HG03025 (cell line): Measurements from ENCODE around the gene MSH4.
"Not testable (repeated sequence)": the region's sequence is repeated elsewhere in the genome, so short reads cannot be mapped to it uniquely, and the experiment has no call there.

Experiments used
- ATAC-seq: cut with Tn5 transposase; IDR thresholded peaks from one replicate; pipeline ENCODE4 v1.9.1; 2021; ENCODE audit warnings: mild to moderate bottlenecking, moderate library complexity; ENCODE audit not compliant: unreplicated experiment, low FRiP score

The MSH4 gene

DNA sequence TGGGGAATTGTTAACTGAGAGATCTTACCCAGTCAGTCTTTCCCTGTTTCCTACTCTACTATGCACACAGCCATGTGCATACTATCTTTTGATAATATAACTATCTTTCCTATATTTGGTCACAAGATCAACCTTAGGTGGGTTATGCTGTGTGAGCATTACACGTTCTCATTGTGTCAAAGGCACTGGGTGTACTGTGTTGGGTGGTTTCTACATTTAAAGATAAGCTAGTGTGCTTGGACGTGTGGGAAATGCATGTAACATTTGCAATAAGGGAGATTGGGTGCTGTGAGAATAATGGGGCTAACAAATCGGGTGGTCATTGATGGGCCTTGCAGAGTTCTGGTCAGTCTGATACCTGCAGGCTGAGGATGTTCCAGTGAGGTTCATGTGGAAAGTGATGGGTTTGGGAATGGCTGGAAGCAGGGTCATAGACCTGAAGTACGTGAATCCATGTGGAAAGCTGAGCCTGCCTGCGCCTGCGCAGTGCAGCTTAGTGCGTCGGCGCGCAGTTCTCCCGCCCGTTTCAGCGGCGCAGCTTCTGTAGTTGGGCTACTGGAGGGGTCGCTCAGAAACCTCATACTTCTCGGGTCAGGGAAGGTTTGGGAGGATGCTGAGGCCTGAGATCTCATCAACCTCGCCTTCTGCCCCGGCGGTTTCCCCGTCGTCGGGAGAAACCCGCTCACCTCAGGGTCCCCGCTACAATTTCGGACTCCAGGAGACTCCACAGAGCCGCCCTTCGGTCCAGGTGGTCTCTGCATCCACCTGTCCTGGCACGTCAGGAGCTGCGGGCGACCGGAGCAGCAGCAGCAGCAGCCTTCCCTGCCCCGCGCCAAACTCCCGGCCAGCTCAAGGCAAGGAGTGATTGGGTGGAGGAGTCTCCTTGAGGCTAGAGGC, at the start of gene MSH4:
Gene MSH4 (plus strand): TSS at position 507 of the 897 bp plus-strand sequence. CDS start 104 bp downstream, at position 611.
- no peak for ATAC-seq

- not testable (repeated sequence) for ATAC-seq
These were observed 39.5 kb upstream of the MSH4 start for GRCh38 chr1:75757210-75757609.

DNA sequence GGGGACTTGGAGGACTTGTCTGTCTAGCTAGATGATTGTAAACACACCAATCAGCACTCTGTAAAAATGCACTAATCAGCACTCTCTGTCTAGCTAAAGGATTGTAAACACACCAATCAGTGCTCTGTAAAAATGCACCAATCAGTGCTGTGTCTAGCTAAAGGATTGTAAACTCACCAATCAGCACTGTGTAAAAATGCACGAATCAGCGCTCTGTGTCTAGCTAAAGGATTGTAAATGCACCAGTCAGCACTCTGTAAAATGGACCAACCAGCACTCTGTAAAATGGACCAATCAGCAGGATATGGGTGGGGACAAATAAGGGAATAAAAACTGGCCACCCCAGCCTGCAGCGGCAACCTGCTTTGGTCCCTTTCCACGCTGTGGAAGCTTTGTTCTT, 38.1 kb upstream of the MSH4 start:
- not testable (repeated sequence) for ATAC-seq

GRCh38 chr1:75764057-75764655, 32.5 kb upstream of the MSH4 start:
- ATAC-seq, result no peak

GRCh38 chr1:75765697-75766355, 30.9 kb upstream of the MSH4 start:
- ATAC-seq, result no peak

DNA sequence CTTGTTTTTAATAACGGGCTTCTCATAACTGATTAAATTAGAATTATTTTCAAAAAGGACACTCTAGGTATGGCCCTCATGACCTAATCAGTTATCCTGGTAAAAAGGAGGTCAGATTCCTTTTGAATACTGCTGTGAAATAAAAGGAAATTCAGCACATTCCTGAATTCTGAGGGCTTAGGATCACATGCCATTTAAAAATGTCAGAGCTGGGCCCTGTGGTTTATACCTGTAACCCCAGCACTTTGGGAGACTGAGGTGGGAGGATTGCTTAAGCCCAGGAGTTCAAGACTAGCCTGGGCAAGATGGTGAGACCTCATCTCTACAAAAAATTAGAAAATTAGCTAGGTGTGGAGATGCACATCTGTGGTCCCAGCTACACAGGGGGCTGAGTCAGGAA, 28.7 kb upstream of the MSH4 start:
- ATAC-seq, result no peak

GRCh38 chr1:75770761-75771160, 25.9 kb upstream of the MSH4 start:
- no peak for ATAC-seq

DNA sequence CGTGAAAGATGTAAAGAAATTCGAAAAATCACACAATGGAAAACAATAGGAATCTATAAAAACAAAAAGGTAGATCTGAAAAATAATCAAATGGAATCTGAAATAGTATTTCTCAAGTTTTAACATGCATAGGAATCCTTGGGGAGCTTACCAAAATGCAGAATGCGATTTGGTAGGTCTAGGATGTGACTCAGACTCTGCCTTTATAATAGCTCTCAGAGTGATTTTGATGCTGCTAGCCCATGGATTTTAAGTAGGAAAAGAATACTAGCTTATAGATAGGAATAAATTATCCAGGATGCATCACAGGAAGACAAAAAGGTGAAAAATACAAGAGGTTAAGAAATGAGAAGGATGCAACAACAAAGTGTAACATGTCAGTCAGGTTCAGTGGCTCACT, 24.7 kb upstream of the MSH4 start:
- ATAC-seq, result no peak

- not testable (repeated sequence) for ATAC-seq
These were observed 18.9 kb upstream of the MSH4 start for GRCh38 chr1:75777812-75778211.

DNA sequence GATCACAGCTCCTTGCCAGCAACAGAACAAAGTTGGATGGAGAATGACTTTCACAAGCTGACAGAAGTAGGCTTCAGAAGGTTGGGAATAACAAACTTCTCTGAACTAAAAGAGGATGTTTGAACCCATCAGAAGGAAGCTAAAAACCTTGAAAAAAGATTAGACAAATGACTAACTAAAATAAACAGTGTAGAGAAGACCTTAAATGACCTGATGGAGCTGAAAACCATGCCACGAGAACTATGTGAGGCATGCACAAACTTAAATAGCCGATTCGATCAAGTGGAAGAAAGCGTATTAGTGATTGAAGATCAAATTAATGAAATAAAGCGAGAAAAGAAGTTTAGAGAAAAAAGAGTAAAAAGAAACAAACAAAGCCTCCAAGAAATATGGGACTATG, 18.0 kb upstream of the MSH4 start:
- not testable (repeated sequence) for ATAC-seq

GRCh38 chr1:75780183-75780582, 16.5 kb upstream of the MSH4 start:
- ATAC-seq, result not testable (repeated sequence)

DNA sequence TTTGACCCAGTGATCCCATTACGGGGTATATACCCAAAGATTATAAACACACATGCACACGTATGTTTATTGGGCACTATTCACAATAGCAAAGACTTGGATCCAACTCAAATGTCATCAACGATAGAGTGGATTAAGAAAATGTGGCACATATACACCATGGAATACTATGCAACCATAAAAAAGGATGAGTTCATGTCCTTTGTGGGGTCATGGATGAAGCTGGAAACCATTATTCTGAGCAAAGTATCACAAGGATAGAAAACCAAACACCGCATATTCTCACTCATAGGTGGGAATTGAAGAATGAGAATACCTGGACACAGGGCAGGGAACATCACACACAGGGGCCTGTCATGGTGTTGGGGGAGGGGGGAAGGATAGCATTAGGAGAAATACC, 12.8 kb upstream of the MSH4 start:
- not testable (repeated sequence) for ATAC-seq

- ATAC-seq, result peak; percentile 6
These were observed 11.2 kb upstream of the MSH4 start for GRCh38 chr1:75785320-75785982.

GRCh38 chr1:75785983-75786853, 10.5 kb upstream of the MSH4 start, which contains the start of gene RABGGTB:
Gene RABGGTB (plus strand): TSS chr1:75786256. CDS start chr1:75786272, 16 bp downstream.
- peak; percentile 59 for ATAC-seq

GRCh38 chr1:75786901-75787493, 9.7 kb upstream of the MSH4 start:
- ATAC-seq, result no peak

GRCh38 chr1:75787524-75787923, 9.2 kb upstream of the MSH4 start:
- no peak for ATAC-seq

- ATAC-seq, result no peak
These were observed 6.7 kb upstream of the MSH4 start for GRCh38 chr1:75789988-75790387.

DNA sequence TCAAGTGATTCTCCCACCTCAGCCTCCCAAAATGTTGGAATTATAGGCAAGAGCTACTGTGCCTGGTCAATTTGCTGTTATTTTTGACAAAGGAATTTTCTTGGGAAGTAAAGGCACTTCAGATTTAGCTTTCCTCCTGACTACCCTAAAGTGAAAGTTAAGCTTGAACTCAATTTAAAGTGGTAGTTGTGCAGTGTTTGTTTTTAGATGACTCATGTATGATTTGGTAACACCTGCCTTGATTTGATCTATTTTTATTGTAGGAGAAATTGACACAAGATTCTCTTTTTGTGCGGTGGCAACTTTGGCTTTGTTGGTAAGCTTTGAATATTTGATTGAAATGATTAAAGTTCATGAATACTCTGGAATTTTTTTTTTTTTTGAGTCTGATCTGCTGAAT, 5.7 kb upstream of the MSH4 start:
- ATAC-seq, result no peak

DNA sequence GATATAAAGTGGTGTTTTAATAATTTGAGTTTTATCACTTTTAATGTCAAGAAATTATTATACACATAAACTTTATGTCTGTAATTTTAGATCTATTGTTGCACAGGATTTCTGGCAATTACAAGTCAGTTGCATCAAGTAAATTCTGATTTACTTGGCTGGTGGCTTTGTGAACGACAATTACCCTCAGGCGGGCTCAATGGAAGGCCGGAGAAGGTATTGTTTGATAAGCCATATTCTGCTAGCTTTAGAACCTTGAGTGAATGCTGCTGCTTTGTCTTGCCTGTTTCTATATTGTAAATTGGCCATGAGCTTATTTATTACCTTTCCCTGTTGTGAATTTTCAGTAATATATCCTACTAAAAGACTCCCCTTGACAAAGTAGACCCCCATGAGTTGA, 4.6 kb upstream of the MSH4 start:
- ATAC-seq, result no peak
